HepG2 (cell line): ENCODE results near the gene CTSW. TPM values are rescaled to one million over a fixed set of nuclear protein-coding genes. Genes with fewer than 3 reads are reported as not detected.

Experiments
- BHLHE40 ChIP-seq: IDR thresholded peaks from 2 replicates; pipeline ENCODE4 v1.6.1; 2011; ENCODE audit warnings: low read length, improper control_type of control experiment
- EEA1 ChIP-seq: sonication (generic); formaldehyde crosslinking; IDR thresholded peaks from 2 replicates; pipeline ENCODE4 v1.5.1; 2020; ENCODE audit warnings: mild to moderate bottlenecking, missing genetic modification reagents, borderline replicate concordance
- FOXK2 ChIP-seq: fragments of 450-650 bp; IDR thresholded peaks from 2 replicates; pipeline ENCODE4 v1.6.1; 2016
- JUND ChIP-seq: sonication (generic); formaldehyde crosslinking; IDR thresholded peaks from 2 replicates; pipeline ENCODE4 v1.8.0; 2022; ENCODE audit warnings: mild to moderate bottlenecking, missing genetic modification reagents
- KDM3A ChIP-seq: IDR thresholded peaks from 2 replicates; pipeline ENCODE4 v1.6.1; 2018; ENCODE audit warnings: low read depth, missing compliant biosample characterization
- KLF15 ChIP-seq: sonication (generic); formaldehyde crosslinking; IDR thresholded peaks from 2 replicates; pipeline ENCODE4 v1.8.1; 2023; ENCODE audit warnings: borderline replicate concordance, mild to moderate bottlenecking, inconsistent platforms, missing genetic modification reagents, mixed read lengths
- KLF16 ChIP-seq, 2 experiments: sonication (generic) in 1 of 2; formaldehyde crosslinking in 1 of 2; IDR thresholded peaks; 2 replicates each; pipeline versions ENCODE4 v1.6.1 to v1.8.0; 2016 to 2023; ENCODE audit warnings: missing genetic modification reagents in 2 of 2, missing compliant biosample characterization in 1 of 2
- KMT2B ChIP-seq: IDR thresholded peaks from 2 replicates; pipeline ENCODE4 v1.6.1; 2016; ENCODE audit warnings: missing genetic modification reagents, missing compliant biosample characterization
- MIER2 ChIP-seq: IDR thresholded peaks from 2 replicates; pipeline ENCODE4 v1.6.1; 2016; ENCODE audit warnings: missing biosample characterization, missing genetic modification reagents
- NCOR1 ChIP-seq: fragments of 200-600 bp; sonication (generic); IDR thresholded peaks from 2 replicates; pipeline ENCODE4 v1.7.0; 2017; ENCODE audit warnings: antibody characterized with exemption, low read length, borderline replicate concordance
- NFRKB ChIP-seq: fragments of 450-650 bp; IDR thresholded peaks from 2 replicates; pipeline ENCODE4 v1.6.1; 2017
- POGZ ChIP-seq: sonication (generic); formaldehyde crosslinking; IDR thresholded peaks from 2 replicates; pipeline ENCODE4 v1.4.0; 2020; ENCODE audit warnings: mild to moderate bottlenecking, missing genetic modification reagents
- RARA ChIP-seq: IDR thresholded peaks from 2 replicates; pipeline ENCODE4 v1.6.1; 2016; ENCODE audit warnings: missing genetic modification reagents, missing compliant biosample characterization
- TCF7 ChIP-seq: sonication (generic); IDR thresholded peaks from 2 replicates; pipeline ENCODE4 v1.6.1; 2016; ENCODE audit warnings: antibody characterized with exemption, low read depth
- ZMAT3 ChIP-seq: sonication (generic); formaldehyde crosslinking; conservative IDR thresholded peaks from 2 replicates; pipeline ENCODE4 v1.7.0; 2021; ENCODE audit warnings: missing genetic modification reagents
- ZNF12 ChIP-seq: sonication (generic); formaldehyde crosslinking; IDR thresholded peaks from 2 replicates; pipeline ENCODE4 v1.5.0; 2020; ENCODE audit warnings: missing genetic modification reagents
- ZNF124 ChIP-seq: sonication (generic); formaldehyde crosslinking; IDR thresholded peaks from 2 replicates; pipeline ENCODE4 v1.4.0; 2020; ENCODE audit warnings: missing genetic modification reagents
- ZNF263 ChIP-seq: sonication (generic); formaldehyde crosslinking; IDR thresholded peaks from 2 replicates; pipeline ENCODE4 v1.4.0; 2020; ENCODE audit warnings: missing genetic modification reagents
- polyA plus RNA-seq, 8 experiments: library from polyadenylated mRNA; depleted of rRNA in 3 of 8; stranded (reverse) in 7 of 8; unstranded in 1 of 8; fragments of >200 nt; fragmentation: Illumina TruSeq in 4 of 8; extraction: Trizol in 4 of 8; gene quantifications; 2 replicates each; pipeline versions ENCODE4 v1.2.1 to v1.2.3, GENCODE V29; 2011 to 2016; ENCODE audit warnings: low read depth in 4 of 8, missing spikeins in 1 of 8, mixed read lengths in 1 of 8; ENCODE audit not compliant: insufficient read depth in 1 of 8
- total RNA-seq, 5 experiments: library from RNA; depleted of rRNA; stranded (reverse); fragments of >200 nt; fragmentation: Illumina TruSeq; extraction: Trizol; gene quantifications; 2 replicates each; pipeline ENCODE4 v1.2.3, GENCODE V29; 2016; ENCODE audit warnings: low read depth in 1 of 5
- TF ChIP-seq, protein P1 (sequence below): fragments of 450-650 bp; IDR thresholded peaks from 2 replicates; pipeline ENCODE4 v1.6.1; 2017
- TF ChIP-seq, protein P2 (sequence below): sonication (generic); formaldehyde crosslinking; IDR thresholded peaks from 2 replicates; pipeline ENCODE4 v1.4.0; 2020; ENCODE audit warnings: missing genetic modification reagents
- TF ChIP-seq, protein P3 (sequence below): IDR thresholded peaks from 2 replicates; pipeline ENCODE4 v1.6.1; 2012; ENCODE audit warnings: low read depth, low read length, improper control_type of control experiment
- TF ChIP-seq, protein P4 (sequence below): sonication (generic); formaldehyde crosslinking; IDR thresholded peaks from 2 replicates; pipeline ENCODE4 v1.8.0; 2022; ENCODE audit warnings: missing genetic modification reagents, mild to moderate bottlenecking, borderline replicate concordance
- TF ChIP-seq, protein P5 (sequence below): sonication (generic); formaldehyde crosslinking; IDR thresholded peaks from 2 replicates; pipeline ENCODE4 v1.4.0; 2020; ENCODE audit warnings: missing genetic modification reagents

The CTSW gene
- total and polyA plus RNA-seq, 2 of the 13 experiments (the other 11 are each of a cell fraction or from before 2014, with no cell fraction given): 0.09 TPM; not detected in 1

DNA sequence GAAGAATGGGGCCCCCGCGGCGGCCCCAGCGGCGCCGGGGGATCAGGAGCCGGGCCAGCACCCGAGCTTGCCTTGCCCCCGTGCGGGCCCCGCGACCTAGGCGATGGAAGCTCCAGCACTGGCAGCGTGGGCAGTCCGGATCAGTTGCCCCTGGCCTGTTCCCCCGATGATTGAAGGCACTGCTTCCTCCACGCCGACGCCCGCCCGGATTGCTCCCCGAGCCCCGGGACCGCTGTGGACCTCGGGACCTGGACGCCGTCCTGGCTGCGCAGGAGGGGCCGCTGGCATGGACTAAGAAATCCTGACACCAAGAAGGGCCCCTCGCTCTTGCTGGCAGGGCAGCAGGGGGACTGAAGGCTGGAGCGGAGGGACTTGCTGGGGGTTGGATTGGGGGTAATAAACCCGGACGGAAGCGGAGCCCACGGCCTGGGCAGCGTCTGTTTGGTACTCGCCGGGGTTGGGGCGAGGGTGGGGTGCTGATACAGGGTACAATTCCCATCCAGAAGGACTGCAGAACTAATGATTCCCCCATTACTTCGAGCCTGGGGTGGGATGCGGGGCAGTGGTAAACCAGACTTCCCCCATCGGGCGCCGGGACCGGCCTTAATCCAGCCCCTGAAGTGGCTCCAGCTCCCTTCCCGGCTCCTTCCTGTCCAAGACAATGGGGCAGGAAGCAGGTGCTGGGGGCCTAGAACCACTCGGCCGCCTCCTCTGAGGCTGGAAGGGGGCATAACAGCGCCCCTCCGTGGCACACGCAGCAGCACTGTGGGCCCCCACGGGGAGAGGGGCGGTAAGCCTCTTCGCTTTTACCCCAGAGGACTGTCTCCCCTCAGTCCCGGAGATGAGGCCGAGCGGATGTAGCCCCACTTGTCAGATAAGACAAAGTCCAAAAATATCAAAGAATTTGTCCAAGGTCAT, 11.8 kb downstream of the CTSW start (continued):
- TF ChIP-seq JUND (CRISPR knock-in tag): no peak
- TF ChIP-seq, protein P1, sequence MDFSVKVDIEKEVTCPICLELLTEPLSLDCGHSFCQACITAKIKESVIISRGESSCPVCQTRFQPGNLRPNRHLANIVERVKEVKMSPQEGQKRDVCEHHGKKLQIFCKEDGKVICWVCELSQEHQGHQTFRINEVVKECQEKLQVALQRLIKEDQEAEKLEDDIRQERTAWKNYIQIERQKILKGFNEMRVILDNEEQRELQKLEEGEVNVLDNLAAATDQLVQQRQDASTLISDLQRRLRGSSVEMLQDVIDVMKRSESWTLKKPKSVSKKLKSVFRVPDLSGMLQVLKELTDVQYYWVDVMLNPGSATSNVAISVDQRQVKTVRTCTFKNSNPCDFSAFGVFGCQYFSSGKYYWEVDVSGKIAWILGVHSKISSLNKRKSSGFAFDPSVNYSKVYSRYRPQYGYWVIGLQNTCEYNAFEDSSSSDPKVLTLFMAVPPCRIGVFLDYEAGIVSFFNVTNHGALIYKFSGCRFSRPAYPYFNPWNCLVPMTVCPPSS: no peak
- TF ChIP-seq NFRKB: no peak
- TF ChIP-seq MIER2 (CRISPR knock-in tag): no peak
- peak in 1 of 2 experiments; percentile 52; a peak in 1 of 4 replicates for TF ChIP-seq KLF16 (CRISPR knock-in tag; IDR thresholded peaks at IDR 0.05)
- TF ChIP-seq, protein P2, sequence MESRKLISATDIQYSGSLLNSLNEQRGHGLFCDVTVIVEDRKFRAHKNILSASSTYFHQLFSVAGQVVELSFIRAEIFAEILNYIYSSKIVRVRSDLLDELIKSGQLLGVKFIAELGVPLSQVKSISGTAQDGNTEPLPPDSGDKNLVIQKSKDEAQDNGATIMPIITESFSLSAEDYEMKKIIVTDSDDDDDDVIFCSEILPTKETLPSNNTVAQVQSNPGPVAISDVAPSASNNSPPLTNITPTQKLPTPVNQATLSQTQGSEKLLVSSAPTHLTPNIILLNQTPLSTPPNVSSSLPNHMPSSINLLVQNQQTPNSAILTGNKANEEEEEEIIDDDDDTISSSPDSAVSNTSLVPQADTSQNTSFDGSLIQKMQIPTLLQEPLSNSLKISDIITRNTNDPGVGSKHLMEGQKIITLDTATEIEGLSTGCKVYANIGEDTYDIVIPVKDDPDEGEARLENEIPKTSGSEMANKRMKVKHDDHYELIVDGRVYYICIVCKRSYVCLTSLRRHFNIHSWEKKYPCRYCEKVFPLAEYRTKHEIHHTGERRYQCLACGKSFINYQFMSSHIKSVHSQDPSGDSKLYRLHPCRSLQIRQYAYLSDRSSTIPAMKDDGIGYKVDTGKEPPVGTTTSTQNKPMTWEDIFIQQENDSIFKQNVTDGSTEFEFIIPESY: no peak; the same call in 1 of the 2 replicates
- TF ChIP-seq TCF7: peak; percentile 65
- TF ChIP-seq NCOR1: no peak
- TF ChIP-seq RARA (CRISPR knock-in tag): no peak; the same call in 1 of the 2 replicates
- TF ChIP-seq FOXK2: no peak
- TF ChIP-seq KMT2B (CRISPR knock-in tag): no peak
- TF ChIP-seq POGZ (CRISPR knock-in tag): peak; percentile 53
- TF ChIP-seq ZMAT3 (CRISPR knock-in tag): no peak
- peak; percentile 24; the same call in 1 of the 2 replicates for TF ChIP-seq ZNF263 (CRISPR knock-in tag)
- TF ChIP-seq ZNF12: no peak
- no peak for TF ChIP-seq ZNF124 (CRISPR knock-in tag)
- 0 out of 2 replicates have a peak, but pooled peaks have one; percentile 29 for TF ChIP-seq EEA1 (CRISPR knock-in tag)
- TF ChIP-seq BHLHE40: no peak
- no peak for TF ChIP-seq KDM3A (CRISPR knock-in tag)
- TF ChIP-seq, protein P3, sequence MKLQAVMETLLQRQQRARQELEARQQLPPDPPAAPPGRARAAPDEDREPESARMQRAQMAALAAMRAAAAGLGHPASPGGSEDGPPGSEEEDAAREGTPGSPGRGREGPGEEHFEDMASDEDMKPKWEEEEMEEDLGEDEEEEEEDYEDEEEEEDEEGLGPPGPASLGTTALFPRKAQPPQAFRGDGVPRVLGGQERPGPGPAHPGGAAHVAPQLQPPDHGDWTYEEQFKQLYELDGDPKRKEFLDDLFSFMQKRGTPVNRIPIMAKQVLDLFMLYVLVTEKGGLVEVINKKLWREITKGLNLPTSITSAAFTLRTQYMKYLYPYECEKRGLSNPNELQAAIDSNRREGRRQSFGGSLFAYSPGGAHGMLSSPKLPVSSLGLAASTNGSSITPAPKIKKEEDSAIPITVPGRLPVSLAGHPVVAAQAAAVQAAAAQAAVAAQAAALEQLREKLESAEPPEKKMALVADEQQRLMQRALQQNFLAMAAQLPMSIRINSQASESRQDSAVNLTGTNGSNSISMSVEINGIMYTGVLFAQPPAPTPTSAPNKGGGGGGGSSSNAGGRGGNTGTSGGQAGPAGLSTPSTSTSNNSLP: peak; percentile 22; the same call in 1 of the 2 replicates
- TF ChIP-seq KLF15 (CRISPR knock-in tag): no peak
- TF ChIP-seq, protein P4, sequence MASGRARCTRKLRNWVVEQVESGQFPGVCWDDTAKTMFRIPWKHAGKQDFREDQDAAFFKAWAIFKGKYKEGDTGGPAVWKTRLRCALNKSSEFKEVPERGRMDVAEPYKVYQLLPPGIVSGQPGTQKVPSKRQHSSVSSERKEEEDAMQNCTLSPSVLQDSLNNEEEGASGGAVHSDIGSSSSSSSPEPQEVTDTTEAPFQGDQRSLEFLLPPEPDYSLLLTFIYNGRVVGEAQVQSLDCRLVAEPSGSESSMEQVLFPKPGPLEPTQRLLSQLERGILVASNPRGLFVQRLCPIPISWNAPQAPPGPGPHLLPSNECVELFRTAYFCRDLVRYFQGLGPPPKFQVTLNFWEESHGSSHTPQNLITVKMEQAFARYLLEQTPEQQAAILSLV (CRISPR knock-in tag): 0 out of 2 replicates have a peak, but pooled peaks have one; percentile 21
- TF ChIP-seq, protein P5, sequence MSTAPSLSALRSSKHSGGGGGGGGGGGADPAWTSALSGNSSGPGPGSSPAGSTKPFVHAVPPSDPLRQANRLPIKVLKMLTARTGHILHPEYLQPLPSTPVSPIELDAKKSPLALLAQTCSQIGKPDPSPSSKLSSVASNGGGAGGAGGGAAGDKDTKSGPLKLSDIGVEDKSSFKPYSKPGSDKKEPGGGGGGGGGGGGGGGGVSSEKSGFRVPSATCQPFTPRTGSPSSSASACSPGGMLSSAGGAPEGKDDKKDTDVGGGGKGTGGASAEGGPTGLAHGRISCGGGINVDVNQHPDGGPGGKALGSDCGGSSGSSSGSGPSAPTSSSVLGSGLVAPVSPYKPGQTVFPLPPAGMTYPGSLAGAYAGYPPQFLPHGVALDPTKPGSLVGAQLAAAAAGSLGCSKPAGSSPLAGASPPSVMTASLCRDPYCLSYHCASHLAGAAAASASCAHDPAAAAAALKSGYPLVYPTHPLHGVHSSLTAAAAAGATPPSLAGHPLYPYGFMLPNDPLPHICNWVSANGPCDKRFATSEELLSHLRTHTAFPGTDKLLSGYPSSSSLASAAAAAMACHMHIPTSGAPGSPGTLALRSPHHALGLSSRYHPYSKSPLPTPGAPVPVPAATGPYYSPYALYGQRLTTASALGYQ (CRISPR knock-in tag): 0 out of 2 replicates have a peak, but pooled peaks have one; percentile 28
